LoVo (cell line): Measurements from ENCODE around the gene ZBTB12.
"Not testable (repeated sequence)": the region's sequence is repeated elsewhere in the genome, so short reads cannot be mapped to it uniquely, and the experiment has no call there.

Source experiments
- DNase-seq: peaks from one replicate; pipeline ENCODE4 v3.0.0-alpha.2; 2016; ENCODE audit warnings: low spot score

ZBTB12 gene

GRCh38 chr6:31874836-31875572 lies 26.9 kb downstream of the ZBTB12 start:
- no peak for DNase-seq

DNA sequence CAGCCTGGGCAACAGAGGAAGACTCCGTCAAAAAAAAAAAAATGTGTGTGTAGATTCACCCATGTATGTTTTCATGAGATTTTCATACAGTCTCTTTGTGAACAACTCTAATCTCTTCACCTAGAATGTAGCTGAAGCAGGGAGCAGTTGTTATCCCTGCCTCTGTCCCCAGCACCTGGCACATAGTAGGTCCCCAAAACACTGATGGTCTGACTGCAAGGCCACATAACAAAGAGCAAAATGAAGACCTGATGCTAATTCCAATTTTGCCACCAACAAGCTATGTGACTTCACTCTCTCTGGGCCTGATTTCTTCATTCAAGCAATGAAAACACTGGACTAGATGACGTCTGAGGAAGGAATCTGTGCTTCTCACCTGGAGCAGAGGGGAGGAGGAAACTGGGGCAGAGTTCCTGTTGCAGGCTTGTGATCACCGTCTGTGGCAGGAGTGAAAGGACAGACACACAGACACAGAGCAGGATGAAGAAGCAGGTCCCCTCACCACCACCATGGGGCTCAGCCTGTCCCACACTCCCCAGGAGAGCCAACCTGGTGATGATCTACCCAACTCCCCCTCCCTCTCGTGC lies 27.7 kb downstream of the ZBTB12 start:
- no peak for DNase-seq

DNA sequence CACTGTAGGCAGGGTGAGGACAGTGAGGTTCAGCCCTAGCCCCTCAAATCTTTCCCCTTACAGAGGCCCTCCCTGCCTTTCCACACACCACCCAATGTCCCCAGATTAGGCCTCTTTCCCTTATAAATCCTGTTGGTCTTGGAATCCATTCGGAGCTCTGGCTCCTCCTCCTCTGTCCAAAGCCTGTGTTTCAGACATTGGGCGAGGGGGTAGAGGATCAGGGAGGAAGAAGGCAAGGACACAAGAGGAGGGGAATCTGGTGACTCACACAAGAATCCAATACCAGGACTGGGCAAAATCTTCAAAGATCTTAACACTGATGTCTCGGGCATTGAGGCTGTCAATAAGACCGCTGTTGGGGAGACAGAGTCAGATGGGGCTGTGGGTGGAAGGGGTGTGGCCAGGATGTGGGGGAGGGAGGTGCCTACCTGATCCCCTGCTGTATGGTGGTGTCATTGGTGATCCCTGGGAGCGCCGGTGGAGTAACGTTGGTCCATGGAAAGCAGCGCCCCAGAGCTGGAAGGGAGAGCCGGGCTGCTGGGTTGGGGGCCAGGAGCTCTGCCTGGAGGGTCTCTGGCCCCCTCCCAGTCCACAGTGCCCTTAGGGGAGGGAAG lies 30.7 kb downstream of the ZBTB12 start:
- DNase-seq = no peak

DNA sequence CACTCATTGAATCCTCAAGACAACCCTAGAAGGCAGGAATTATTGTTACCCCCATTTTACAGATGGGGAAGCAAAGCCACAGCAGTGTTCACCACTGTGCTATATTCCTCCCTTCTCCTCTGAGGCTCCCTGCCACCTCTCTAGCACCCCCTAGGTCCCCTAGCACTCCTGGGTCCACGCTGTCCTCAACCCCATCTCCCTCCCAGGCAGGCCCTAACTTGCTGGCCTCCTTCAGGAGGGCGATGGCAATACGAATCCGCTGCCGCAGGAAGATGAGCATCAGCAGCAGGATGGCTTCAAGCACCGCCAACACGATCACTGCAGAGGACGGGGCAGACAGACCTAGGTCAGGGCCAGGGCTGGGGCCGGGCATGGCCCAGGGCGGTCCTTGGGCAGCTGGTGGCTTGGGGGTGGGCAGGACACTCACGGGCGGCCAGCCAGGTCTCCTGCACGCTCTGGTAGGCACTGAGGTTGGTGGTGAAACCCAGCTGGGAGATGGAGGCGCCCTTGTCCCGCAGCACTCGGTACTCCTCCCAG lies 31.4 kb downstream of the ZBTB12 start:
- no peak for DNase-seq

DNA sequence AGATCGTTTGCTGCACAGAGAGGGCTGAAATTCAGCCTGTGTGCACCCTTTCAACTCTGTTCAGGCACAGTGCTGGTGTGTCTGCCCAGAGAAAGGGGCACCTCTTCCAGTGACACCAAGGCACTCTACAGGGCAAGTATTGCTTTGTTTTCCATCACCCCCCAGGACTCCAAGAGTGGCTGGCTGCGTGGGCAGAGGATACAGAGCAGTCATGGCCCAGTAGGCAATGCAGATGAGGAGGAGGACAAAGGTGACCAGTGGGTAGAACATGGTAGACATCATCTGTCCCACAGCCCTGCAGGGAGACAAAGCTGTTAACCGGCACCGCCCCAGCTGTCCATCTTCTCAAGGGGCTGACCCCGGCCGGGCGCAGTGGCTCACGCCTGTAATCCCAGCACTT lies 32.5 kb downstream of the ZBTB12 start:
- no peak for DNase-seq

- DNase-seq = not testable (repeated sequence)
Measured at GRCh38 chr6:31868658-31868971, 33.3 kb downstream of the ZBTB12 start.

GRCh38 chr6:31865205-31866118 lies 36.4 kb downstream of the ZBTB12 start:
- no peak for DNase-seq

DNA sequence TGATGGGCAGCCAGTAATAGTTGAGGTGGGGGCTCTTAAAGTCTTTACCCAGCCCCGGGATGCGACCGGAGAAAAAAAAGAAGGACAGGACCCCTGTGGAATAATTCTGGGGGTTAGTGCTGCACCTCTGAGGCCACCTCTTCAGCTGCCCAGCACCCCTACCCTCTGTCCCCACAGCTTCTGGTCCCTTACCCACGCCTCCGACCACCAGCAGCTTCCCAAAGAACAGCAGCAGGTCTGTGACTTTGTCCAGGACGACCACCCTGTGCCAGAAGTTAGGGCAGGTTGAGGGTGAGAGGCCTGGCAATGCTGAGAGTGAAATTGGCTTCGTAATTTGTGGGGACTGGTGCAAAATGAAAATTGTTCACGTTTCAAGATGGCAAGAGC lies 37.1 kb downstream of the ZBTB12 start:
- no peak for DNase-seq

GRCh38 chr6:31864123-31864562 lies 37.7 kb downstream of the ZBTB12 start:
- not testable (repeated sequence) for DNase-seq

- peak; percentile 100 for DNase-seq
Measured at GRCh38 chr6:31862344-31863235, 39.3 kb downstream of the ZBTB12 start, which contains the start of gene NEU1. TSS of gene NEU1 (minus strand) at chr6:31862821. CDS start at chr6:31862776, 45 bp downstream.

- DNase-seq = no peak
Measured at GRCh38 chr6:31861919-31862343, 40.0 kb downstream of the ZBTB12 start.

GRCh38 chr6:31861150-31861549 lies 40.7 kb downstream of the ZBTB12 start:
- DNase-seq = no peak

GRCh38 chr6:31860349-31860748 lies 41.5 kb downstream of the ZBTB12 start:
- no peak for DNase-seq

DNA sequence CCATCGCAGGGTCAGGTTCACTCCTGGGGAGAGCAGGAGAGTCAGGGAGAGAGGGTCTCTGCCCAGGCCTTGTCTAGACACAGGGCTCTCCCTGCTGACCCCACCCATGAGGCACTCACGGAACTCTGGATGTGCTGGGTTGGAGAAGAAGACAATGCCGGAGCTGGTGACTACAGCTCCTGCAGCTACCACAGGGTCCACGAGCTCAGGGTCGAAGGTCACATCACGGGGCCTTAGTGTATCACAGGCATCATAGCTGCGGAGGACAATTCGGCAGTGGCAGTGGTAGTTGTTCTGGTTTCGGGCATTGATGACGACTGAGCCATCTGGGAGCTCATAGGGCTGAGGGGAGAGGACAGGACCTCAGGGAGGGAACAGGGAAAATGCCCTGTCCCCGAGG lies 42.0 kb downstream of the ZBTB12 start:
- DNase-seq = no peak

DNA sequence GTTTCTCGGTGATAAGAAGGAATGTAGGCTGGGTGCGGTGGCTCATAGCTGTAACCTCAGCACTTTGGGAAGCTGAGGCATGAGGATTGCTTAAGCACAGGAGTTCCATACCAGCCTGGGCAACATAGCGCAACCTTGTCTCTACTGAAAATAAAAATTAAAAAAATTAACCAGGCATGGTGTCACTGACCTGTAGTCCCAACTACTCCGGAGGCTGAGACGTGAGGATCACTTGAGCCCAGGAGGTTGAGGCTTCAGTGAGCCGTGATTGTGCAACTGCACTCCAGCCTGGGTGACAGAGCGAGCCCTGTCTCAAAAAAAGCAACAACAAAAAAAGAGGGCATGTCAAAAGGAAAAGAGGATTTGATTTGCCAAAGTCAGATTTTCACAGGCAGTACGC lies 43.2 kb downstream of the ZBTB12 start:
- DNase-seq = no peak

GRCh38 chr6:31857774-31858173 lies 44.1 kb downstream of the ZBTB12 start:
- not testable (repeated sequence) for DNase-seq

GRCh38 chr6:31851980-31852718 lies 49.7 kb downstream of the ZBTB12 start:
- DNase-seq = not testable (repeated sequence)

GRCh38 chr6:31851485-31851832 lies 50.4 kb downstream of the ZBTB12 start:
- no peak for DNase-seq

DNA sequence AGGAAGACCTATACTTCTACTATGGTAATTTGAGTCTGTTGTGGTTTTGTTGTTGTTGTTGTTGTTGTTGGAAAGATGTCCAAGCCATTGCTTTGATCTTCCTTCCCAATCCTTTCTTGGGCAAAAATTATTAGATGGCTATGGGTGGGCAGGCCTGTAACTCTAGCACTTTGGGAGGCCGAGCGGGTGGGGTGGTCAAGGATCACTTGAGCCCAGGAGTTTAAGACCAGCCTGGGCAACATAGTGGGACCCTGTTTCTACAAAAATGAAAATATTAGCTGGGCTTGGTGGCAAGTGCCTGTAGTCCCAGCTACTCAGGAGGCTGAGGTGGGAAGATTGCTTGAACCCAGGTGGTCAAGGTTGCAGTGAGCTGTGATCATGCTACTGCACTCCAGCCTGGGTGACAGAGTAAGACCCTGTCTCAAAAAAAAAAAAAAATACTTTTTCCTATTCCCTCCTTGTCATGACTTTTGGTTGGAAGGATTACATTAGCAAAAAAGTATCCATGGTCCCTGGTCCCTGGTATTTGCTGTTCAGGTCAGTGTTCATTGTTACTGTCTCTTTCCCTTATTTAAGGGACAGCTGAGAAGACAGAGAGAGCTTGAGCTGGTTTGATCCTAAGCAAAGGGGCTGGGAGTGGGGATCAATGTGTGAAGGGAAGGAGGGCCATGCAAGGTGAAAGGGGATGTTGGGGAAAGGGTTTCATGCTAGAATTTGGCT lies 51.0 kb downstream of the ZBTB12 start:
- no peak for DNase-seq
